GM12891 (cell line): ENCODE results near the gene LHFPL3.

Experiments
- POLR2A ChIP-seq: IDR thresholded peaks from 2 replicates; pipeline ENCODE4 v1.6.1; 2011; ENCODE audit warnings: low read depth, low read length, control low read depth
- TAF1 ChIP-seq: IDR thresholded peaks from 2 replicates; pipeline ENCODE4 v1.6.1; 2011; ENCODE audit warnings: low read depth, low read length, control low read depth

DNA sequence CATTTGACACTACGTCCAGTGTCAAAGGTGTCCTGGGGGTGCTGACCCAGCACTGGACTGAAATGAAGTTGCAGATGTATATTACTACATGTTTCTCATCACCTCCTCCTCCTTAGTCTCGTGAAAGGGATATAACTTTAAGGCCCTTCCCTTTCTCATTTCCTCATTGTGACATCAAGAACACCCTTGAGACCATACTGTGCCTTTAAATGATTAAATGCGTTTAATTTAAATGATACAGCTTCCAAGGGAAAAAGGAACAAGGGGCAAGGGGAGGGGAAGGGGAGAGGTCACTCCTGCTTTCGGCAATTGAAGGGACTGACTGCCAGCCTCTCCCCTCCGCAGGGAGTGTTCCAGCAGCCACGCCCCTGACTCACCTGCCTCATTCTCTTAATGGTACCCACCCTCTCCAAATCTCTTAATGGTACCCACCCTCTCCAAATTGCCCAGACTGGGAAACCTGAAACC lies 605.2 kb downstream of the LHFPL3 start:
- TF ChIP-seq POLR2A (no peak), TAF1 (no peak)
